Progenitor cell of endocrine pancreas (in vitro differentiated cells): ENCODE results near the gene WDR37. TPM values are rescaled to one million over a fixed set of nuclear protein-coding genes. Genes with fewer than 3 reads are reported as not detected.
A peak's percentile ranks its signal among the peaks of the same experiment; 100 is the strongest.

ENCODE experiments used
- DNase-seq: peaks from one replicate; pipeline ENCODE4 v3.0.0; 2021; ENCODE audit warnings: low spot score; ENCODE audit not compliant: unreplicated experiment
- H3K27ac Mint-ChIP-seq: 2 replicates; pipeline ENCODE4 v1.8.0; 2021; ENCODE audit warnings: mild to moderate bottlenecking, moderate library complexity, mixed read lengths
- H3K27me3 Mint-ChIP-seq: 2 replicates; pipeline ENCODE4 v1.8.0; 2021; ENCODE audit warnings: mixed read lengths
- H3K36me3 Mint-ChIP-seq: 2 replicates; pipeline ENCODE4 v1.8.0; 2022; ENCODE audit warnings: mixed read lengths; ENCODE audit not compliant: insufficient read depth
- H3K4me1 Mint-ChIP-seq: 2 replicates; pipeline ENCODE4 v1.8.0; 2021; ENCODE audit warnings: low read depth, mixed read lengths
- H3K4me3 Mint-ChIP-seq: 2 replicates; pipeline ENCODE4 v1.8.0; 2021; ENCODE audit warnings: low read depth, mild to moderate bottlenecking, moderate library complexity, mixed read lengths
- H3K9me3 Mint-ChIP-seq: 2 replicates; pipeline ENCODE4 v1.8.0; 2021; ENCODE audit warnings: low read depth, mixed read lengths
- CTCF ChIP-seq: fragments of 200-600 bp; sonication (generic); IDR thresholded peaks from one replicate; pipeline ENCODE4 v1.5.0; 2021; ENCODE audit warnings: antibody characterized with exemption, mild to moderate bottlenecking; ENCODE audit not compliant: unreplicated experiment
- total RNA-seq: library from RNA; stranded (reverse); gene quantifications from 2 replicates; pipeline ENCODE4 v1.2.1, GENCODE V29; 2021

The WDR37 gene
- total RNA-seq, 1 donor from 2014 or later = 18.7 TPM

DNA sequence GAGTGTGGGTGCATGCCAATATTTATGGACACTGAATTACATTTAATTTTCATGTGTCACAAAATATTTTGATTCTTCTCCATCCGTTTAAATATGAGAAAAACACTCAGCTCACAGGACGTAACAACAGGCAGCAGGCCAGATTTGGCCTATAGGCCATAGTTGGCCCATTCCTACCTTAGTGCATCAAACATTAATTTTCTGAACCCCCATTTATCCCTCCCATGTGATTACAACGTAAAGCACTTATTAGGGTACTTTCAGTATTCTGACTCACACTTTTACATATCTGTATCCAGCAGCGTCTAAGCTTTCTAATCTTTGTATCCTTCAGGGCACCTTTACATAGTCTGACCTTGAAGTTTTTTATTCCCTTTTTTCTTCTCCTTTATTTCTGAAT, 11.2 kb upstream of the WDR37 start:
- H3K27me3 Mint-ChIP-seq = no peaks in the 10 kb centered on the region
- no peaks in the 10 kb centered on the region for H3K9me3 Mint-ChIP-seq
- peak overlapping the region; percentile 89 for H3K27ac Mint-ChIP-seq
- peaks cover 20% of the 10 kb centered on the region for H3K36me3 Mint-ChIP-seq
- no peak for TF ChIP-seq CTCF
- H3K4me1 Mint-ChIP-seq = peaks cover 24% of the 10 kb centered on the region
- no peak for DNase-seq
- peak overlapping the region; percentile 40 for H3K4me3 Mint-ChIP-seq

GRCh38 chr10:1045415-1045814, 10.8 kb upstream of the WDR37 start:
- Mint-ChIP-seq H3K27ac (peak overlapping the region; percentile 45), H3K36me3 (peaks cover 17% of the 10 kb centered on the region), H3K4me3 (peak overlapping the region; percentile 40), H3K4me1 (peaks cover 25% of the 10 kb centered on the region), H3K9me3 (no peaks in the 10 kb centered on the region), H3K27me3 (no peaks in the 10 kb centered on the region)
- DNase-seq = no peak
- no peak for TF ChIP-seq CTCF

GRCh38 chr10:1047937-1048336, 8.2 kb upstream of the WDR37 start:
- Mint-ChIP-seq H3K36me3 (peaks cover 19% of the 10 kb centered on the region), H3K9me3 (no peaks in the 10 kb centered on the region), H3K27me3 (no peaks in the 10 kb centered on the region), H3K4me3 (peak overlapping the region; percentile 91), H3K27ac (peak overlapping the region; percentile 99), H3K4me1 (peaks cover 34% of the 10 kb centered on the region)
- TF ChIP-seq CTCF = no peak
- DNase-seq = no peak

GRCh38 chr10:1048349-1048731, 7.8 kb upstream of the WDR37 start:
- H3K36me3 Mint-ChIP-seq = peaks cover 18% of the 10 kb centered on the region
- H3K4me1 Mint-ChIP-seq = peaks cover 34% of the 10 kb centered on the region
- TF ChIP-seq CTCF = no peak
- peak overlapping the region; percentile 91 for H3K4me3 Mint-ChIP-seq
- no peak for DNase-seq
- peak overlapping the region; percentile 99 for H3K27ac Mint-ChIP-seq
- H3K27me3 Mint-ChIP-seq = no peaks in the 10 kb centered on the region
- no peaks in the 10 kb centered on the region for H3K9me3 Mint-ChIP-seq

DNA sequence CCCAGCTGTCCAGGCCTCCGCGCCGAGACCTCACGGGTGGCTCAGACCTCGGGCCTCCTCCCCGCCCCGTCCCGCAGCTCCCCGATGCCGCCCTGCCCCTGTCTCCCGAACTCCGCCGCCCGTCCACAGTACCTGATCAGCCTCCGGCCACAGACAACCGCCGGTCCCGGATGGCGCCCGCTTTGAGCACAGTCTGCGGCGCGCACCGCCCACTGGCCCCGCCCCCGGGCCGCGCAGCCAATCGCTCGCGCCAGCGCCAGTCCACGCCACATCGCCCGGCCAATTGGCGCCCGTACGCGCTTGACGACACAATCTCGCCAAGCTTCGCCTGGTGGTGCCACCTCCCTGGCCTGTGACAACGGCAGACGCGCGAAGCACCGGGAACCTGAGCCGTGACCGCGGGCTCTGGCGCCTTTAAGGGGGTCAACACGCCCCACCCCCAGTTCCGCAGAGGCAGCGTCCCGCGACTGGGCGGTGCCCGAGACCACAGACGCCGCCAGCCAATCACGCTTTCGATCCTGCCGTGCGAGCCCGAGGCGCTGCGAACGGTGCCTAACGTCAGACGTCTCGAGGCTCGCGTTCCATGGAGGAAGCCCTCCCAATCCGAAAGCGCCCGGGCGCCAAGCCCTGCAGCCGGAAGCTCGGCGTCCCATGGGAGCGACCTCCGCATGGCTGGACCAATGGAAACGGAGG, 7.3 kb upstream of the WDR37 start, which contains the start of gene IDI1:
Gene IDI1, minus strand, starts transcription at position 388 of the 693 bp plus-strand sequence. Its CDS starts 116 bp downstream, at position 272.
- TF ChIP-seq CTCF = no peak
- H3K4me3 Mint-ChIP-seq = peak within 1 kb of the TSS; percentile 91
- no peaks in the 10 kb centered on the region for H3K9me3 Mint-ChIP-seq
- DNase-seq = peak; percentile 89
- peaks cover 15% of the 10 kb centered on the region for H3K36me3 Mint-ChIP-seq
- peak within 1 kb of the TSS; percentile 99 for H3K27ac Mint-ChIP-seq
- H3K4me1 Mint-ChIP-seq = peaks cover 34% of the 10 kb centered on the region
- H3K27me3 Mint-ChIP-seq = no peaks in the 10 kb centered on the region
